ENCODE results near the gene CCZ1B.
"Not testable (repeated sequence)": the region's sequence is repeated elsewhere in the genome, so short reads cannot be mapped to it uniquely, and the experiment has no call there.

- TF ChIP-seq CTCF (IDR thresholded peaks at IDR 0.05); EZH2 (IDR thresholded peaks at IDR 0.05; ENCODE audit: borderline replicate concordance, insufficient read depth, low read depth, low read length, poor library complexity, severe bottlenecking): not testable (repeated sequence)
Observed at GRCh38 chr7:6807393-6807918, 18.6 kb downstream of the CCZ1B start.

Measured in B cell (primary cell).